Embryonic facial prominence (tissue), 1 donor: ENCODE data around the gene STEAP3.
"Not testable (repeated sequence)": the region's sequence is repeated elsewhere in the genome, so short reads cannot be mapped to it uniquely, and the experiment has no call there.

Experiments used
- DNase-seq: peaks from one replicate; pipeline ENCODE4 v3.0.0-alpha.2; 2016; ENCODE audit errors: extremely low spot score

STEAP3 gene

DNA sequence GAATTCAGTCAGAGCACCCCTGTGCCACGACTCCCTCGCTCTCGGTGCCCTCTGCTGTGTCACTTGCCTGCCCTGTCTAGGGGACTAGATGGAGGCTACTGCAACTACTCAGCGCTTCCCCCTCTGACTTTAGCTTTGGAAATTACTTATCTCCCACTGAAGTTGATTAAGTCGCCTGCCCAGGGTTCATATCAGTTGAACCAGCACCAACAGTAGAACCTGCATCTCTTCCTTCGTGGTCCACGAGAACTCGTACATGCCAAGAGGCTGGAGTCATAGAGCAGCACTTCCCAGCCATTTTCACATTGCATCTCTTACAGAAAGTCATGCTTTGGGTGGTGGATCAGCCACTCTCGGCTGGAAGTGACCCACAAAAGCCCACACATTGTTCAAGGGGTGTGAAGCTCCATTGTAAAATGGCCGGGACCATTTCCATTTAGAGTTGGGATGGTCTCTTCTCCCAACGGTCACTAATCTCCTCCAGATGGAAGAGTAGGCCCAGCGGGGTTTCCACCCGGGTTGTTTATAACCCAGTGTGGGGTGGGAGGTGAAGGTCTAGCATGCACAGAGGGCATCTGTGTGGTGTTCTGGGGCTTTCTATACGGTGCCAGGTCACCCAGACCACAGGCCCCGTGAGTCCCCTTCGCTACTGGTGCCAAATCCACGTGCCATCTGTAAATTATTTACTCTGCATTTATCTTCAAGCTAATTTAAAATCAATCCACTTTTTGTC lies 38.0 kb downstream of the STEAP3 start:
- DNase-seq, result no peak

DNA sequence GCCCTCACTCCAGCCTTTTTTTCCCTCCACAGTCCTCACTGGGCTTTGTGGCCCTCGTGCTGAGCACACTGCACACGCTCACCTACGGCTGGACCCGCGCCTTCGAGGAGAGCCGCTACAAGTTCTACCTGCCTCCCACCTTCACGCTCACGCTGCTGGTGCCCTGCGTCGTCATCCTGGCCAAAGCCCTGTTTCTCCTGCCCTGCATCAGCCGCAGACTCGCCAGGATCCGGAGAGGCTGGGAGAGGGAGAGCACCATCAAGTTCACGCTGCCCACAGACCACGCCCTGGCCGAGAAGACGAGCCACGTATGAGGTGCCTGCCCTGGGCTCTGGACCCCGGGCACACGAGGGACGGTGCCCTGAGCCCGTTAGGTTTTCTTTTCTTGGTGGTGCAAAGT lies 39.4 kb downstream of the STEAP3 start:
- no peak for DNase-seq

DNA sequence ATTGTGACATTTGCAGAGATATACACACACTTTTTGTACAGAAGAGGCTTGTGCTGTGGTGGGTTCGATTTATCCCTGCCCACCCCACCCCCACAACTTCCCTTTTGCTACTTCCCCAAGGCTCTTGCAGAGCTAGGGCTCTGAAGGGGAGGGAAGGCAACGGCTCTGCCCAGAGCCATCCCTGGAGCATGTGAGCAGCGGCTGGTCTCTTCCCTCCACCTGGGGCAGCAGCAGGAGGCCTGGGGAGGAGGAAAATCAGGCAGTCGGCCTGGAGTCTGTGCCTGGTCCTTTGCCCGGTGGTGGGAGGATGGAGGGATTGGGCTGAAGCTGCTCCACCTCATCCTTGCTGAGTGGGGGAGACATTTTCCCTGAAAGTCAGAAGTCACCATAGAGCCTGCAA lies 40.0 kb downstream of the STEAP3 start:
- DNase-seq, result no peak

DNA sequence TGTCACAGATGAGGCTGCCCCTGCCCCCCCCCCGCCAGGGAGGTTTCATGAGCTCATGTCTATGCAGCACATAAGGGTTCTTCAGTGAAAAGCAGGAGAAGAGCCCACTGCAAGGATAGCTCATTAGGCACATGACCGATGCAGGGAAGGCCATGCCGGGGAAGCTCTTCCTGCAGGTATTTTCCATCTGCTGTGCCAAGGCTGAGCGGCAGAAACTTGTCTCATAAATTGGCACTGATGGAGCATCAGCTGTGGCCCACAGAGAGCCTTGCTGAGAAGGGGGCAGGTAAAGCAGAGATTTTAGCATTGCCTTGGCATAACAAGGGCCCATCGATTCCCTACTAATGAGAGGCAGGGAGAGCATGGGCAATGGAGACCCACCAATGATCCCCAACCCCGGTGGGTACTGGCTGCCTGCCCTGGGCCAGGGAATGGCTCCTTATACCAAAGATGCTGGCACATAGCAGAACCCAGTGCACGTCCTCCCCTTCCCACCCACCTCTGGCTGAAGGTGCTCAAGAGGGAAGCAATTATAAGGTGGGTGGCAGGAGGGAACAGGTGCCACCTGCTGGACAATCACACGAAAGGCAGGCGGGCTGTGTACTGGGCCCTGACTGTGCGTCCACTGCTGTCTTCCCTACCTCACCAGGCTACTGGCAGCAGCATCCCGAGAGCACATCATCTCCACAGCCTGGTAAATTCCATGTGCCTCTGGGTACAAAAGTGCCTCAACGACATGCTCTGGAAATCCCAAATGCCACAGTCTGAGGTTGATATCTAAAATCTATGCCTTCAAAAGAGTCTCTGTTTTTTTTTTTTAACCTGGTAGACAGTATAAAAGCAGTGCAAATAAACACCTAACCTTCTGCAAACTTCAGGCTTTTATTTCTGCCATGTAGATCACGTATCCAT lies 41.4 kb downstream of the STEAP3 start:
- DNase-seq, result no peak

DNA sequence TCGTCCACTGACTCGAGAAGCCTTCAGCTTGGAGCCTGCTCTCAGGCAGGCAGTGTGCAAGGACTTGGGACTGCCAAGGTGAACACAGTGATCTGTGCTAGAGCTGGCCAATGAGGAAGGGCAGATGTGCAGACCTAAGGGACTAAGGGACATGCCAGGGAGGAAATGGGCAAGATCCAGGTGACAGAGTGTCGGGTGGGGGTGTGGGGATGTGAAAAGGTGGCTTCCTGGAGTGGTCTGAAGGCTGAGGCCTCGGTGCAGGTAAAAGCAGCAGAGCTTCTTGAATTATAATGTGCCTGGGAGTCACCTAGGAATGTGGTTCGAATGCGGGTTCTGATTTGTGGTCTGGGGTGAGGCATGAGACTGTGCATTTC lies 42.0 kb downstream of the STEAP3 start:
- DNase-seq, result no peak

DNA sequence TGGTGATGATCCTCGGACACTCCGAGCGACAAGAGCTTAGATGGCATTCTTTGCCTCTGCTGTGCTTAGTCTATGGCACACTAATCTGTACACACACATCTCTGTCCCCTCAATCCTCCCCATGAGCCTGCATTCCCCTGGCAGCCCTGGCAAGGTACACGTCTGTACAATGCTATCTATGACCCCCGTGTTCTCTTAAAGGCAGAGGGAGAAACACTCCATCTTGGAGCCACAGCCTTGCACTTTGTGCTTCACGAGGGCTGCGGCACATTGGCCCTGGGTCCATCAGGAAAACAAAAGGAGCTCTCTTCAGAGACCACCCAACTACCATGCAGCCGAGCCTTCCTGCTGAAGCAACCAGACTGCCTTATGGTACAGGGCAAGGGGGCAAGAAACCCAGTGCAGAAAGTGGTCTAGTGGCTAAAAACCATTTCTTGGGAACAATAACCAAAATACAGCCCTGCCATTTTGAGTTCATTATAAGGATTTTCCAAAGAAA lies 42.5 kb downstream of the STEAP3 start:
- no peak for DNase-seq

DNA sequence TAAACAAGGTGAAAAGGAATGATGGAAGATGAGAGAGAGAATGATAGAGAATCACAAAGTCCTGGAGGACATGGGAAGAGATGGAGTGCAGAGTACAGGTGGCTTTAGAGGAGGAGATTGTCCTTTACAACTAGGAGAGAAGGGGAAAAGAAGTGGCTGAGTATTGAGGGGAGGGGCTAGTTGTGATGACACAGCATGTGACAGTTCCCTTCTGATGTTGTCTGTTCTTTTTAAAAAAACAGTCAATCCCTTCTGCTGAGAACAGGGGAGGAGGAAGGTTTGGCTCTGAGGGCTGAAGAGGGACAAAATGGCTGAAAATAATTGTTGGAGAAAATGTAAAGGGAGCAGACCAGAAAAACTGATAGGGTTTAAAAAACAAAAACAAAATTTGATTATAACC lies 44.0 kb downstream of the STEAP3 start:
- DNase-seq, result no peak

DNA sequence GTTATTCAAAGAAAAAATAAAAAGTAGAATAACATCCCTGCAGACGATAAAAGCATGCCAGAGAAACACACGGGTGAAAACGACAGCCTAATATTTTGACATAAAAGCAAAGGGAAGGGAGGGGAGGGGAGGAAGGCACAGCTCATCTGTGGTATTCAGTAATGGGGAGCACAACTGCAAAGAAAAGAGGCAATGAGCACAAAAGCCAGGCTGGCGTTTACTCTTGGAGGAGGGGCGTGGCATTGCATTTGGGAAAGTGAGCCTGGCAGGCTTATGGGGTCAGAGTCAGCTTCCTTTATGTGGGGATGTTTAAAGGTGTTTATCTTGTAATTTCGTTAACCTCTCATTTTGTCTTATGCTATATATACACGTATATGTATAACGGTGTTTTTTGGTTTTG lies 53.2 kb downstream of the STEAP3 start:
- no peak for DNase-seq

DNA sequence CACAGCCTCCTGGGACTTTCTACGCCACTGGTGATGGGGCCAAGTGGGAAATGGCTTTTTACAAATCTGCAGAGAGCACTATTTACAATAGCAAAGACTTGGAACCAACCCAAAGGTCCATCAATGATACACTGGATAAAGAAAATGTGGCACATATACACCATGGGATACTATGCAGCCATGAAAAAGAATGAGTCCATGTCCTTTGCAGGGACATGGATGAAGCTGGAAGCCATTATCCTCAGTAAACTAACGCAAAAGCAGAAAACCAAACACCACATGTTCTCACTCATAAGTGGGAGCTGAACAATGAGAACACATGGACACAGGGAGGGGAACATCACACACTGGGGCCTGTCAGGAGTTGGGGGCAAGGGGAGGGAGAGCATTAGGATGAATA lies 54.8 kb downstream of the STEAP3 start:
- DNase-seq, result not testable (repeated sequence)

DNA sequence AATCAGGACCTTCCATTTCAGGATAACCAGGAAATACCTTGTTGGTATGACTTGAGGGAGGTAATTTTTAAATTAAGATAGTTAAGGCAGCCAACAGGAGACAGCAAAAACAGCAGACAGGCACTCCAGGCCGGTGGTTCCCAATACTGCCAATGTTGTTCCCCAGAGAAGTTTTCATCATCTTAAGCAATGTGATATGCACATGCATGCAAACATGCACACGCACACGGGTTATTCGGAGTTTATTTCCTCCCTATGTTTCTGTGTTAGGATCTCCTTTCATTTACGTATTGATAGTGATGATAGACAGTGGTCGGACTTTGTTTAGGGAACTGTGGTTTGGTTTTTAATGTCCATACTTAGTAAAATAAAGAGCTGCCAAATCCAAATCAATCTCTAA lies 55.3 kb downstream of the STEAP3 start:
- DNase-seq, result no peak

DNA sequence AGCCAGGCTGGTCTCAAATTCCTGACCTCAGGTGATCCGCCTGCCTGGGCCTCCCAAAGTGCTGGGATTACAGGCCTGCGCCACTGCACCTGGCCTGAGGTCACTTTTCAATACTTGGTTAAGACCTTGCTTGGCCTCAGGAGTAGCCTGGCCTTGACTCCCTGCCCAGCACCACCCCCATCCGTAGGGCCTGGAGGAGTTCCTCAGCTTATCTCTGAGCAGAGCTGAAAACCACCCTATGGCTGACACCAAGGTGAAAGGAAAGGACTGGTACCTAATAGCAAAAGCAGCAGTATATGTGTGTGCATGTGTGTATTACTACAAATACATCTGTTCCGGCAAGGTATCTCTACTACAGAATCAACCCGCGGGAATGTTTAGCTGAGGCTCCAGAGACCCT lies 56.0 kb downstream of the STEAP3 start:
- DNase-seq, result no peak

DNA sequence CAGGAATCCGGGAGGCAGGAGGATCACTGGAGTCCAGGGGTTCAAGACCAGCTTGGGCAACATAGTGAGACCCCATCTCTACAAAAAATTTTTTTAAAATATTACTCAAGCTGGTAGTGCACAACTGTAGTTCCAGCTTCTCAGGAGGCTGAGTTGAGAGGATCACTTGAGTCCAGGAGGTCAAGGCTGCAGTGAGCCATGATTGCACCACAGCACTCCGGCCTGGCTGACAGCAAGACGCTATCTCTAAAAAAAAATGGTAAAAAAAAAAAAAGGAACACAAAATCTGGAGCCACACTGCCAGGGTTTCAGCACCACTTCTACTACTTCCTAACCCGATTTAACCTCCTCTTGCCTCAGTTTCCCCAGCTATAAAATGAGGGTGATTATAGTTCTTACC lies 57.0 kb downstream of the STEAP3 start:
- no peak for DNase-seq

DNA sequence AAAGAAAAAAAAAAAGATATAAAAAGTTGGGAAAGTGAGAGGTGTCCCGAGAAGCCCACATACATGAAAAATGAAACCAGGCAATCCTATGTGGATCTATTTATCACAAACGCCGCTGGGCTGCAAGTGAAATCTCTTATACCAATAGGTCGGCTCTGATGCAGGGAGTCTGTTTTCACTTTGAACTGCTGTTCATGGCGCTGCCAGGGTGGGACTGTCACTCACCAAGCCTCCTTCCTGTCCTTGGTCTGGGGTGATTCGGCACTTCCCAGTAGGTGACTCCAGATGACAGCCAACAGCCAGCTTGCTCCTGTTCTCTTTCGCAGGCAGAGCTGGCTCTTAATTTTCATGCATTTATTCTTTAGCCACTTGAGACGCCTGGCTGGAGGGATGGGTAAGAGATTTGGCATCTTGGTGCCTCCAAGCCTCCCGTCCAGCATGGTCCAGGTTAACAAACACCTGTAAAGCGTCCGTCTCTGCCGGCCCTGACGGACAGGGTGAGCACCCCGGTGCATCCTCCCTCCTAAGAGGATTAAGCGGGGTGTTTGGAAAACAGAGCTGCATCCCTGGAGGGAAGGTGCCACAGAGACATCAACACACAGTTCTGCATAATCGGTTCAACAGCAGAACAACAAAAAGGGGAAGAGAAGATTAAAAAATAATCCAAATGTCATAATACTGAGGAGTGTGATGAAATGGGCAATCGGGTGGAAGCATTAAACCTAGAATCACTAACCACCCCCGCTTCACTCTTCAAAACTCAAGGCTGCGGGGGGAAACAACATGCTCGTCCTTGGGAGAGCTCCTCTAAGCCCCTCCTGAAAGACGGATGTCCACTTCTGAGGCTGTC lies 58.7 kb downstream of the STEAP3 start:
- DNase-seq, result no peak

DNA sequence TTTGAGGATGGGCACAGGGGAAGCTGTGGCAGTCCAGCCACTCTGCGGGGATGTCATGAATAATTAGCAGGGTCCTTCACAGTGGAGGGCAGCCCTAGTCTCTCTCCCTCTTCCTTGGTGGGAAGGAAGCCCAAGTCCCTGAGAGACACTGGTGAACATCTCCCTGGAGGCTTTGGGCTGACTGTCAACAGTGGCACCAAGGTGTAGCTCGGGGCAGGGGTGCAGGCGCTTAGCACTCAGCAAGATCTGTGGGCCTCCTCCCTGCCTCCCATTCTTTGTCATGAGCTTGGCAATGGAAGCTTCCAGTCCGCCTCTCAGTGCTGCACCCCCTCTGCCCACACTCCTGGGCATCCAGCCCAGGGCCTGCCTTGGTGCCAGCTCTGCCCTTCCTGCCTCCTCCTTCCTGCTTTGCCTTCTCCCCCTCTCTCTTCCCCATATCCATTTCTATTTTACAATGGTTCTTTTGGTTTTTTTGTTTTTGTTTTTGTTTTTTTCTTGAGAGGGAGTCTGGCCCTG lies 59.4 kb downstream of the STEAP3 start:
- DNase-seq, result no peak

DNA sequence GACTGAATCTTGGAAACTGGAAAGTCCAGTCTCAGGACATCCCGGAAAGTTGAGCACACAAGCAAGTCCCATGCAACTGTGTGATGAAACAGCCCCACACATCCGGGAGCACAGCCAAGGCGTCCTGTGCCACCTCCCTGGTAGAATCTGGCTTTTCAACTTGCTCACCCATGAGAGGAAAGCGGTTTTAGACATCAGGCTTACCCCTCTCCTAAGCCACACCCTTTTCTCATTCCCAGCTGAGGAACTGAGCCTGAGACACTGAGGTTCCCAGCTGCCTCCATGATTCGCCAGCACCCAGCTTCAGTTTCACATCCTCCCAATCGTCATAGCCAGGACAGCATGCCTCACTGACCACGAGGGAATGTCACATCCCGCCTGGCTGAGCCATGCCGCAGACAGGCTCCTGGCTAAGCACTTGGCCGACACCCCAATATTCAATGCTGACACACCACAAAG lies 60.3 kb downstream of the STEAP3 start:
- no peak for DNase-seq

DNA sequence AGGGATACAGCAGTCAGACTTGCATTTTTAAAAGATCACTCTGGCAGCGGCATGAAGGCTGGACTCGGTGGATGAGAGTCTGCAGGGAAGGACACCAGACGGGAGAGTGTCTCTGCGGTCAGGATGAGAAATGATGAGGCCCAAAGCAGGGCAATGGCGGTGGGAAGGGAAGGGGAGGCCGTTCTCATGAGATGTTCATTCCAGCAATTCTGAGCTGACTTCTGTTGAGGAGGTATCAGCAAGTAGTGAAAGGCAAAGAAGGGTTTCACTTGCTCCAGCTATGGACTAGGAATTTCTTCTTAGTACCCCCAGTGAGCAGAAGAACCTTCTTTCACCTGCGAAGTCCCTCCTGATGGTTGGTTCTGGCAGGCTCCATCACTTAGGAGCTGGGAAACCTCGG lies 63.0 kb downstream of the STEAP3 start:
- DNase-seq, result no peak

DNA sequence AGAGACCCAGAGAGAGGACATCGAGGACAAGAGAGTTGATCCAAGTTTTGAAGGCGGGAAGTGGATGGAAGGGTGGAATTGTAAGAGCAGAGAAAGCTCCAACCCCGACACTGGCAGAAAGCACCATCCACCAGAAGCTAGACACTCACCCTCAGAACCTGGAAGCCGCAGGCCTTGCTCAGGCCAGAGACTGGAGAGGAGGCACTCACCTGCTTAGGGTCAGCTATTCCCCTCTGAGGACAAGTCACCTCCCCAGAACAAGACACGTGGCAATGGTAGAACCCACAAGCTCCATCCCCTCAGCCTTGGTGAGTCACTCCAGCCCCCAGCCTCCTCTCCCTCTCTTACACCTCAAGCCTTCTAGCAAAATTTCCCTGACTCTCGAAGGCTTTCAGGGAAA lies 64.9 kb downstream of the STEAP3 start:
- no peak for DNase-seq

DNA sequence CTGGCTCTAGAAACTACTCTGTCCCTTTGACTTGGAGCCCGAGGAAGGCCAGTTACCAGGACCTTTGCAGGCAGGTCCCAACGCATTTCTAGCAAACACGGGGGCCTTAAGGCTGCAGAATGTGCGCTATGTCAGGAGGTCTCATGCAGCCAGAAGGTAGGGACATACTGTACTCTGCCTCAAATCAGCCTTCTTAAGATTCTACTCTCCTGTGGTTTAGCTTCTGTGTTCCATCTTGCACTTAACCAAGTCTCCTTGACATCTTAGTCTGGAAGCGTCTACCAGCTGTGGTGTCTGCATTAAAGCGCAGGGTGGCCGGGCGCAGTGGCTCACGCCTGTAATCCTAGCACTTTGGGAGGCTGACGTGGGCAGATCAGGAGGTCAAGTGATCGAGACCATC lies 65.5 kb downstream of the STEAP3 start:
- DNase-seq, result no peak

DNA sequence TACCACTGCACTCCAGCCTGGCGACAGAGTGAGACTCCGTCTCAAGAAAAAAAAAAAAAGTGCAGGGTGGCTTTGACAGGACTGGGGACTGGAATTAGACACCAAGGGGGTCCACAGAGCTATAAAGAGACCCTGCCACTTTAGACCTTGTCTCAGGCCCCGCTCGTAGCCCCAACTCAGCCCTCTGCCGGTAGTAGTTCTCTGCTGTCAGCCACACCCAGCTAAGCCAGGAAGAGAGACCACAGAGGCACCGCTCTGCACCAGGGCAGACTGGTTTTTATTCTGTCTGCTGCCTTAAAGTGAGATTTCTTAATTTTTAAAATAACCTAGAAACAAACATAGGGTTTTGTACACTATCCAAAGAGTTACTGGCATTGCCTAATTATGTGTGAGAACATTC lies 66.0 kb downstream of the STEAP3 start:
- no peak for DNase-seq

DNA sequence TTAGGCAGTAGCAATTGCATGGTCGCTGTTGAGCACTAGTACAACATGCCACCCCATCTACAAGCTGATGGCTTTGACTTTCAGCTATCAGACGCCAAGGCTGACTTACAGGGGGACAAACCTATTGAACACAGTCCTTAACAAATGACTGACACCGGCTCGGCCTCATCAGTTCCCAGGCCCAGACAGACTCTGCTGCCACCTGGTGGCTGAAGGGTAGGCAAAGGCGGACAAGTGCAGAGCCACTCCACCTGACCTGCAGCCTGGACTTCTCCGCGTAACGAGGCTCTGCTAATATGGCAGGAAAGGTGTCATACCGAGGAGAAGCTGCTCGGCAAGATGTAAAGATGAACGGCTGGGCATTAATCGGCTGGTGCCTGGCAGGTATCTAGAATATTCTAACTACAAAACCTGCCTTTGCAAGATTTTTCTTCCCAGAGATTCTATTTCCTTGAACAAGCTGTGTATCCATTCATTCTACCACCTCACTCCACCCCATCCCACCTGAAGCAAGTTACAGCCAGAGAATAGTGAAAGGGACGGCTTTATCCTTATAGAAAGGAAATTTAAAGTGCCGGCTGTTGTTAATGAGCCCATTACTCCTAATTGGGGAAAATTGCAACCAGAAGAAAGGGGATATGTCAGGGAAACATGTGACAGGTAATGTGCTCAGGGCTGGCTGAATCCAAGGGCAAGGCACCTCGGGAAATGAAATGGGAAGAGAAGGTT lies 67.4 kb downstream of the STEAP3 start:
- no peak for DNase-seq

DNA sequence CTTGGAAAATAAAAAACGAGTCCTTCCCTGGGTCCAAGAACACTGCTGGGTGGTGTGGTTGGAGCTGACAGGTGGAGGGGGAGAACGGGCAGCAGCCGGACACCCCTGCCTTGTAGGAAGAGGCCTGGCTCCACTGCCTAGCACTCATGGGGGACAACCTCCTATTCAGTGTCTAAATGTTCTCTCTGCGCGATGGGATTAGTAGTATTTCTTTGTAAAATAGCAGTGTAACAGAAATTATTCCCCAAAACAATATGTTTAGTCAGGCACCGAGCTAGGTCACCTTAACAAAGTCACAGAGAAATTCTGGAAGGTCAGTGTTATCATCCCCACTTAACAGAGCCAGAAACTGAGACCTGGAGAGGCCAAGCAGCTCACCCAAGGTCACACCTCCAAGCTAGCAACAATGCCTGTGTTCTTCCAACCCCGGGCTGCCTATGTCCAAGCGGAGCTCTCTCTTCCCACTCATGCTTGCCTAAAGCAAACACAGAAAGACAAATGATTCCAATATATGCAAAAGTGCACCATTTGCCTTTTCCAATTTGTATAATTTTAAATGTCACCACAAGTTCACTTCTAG lies 68.0 kb downstream of the STEAP3 start:
- no peak for DNase-seq
